RPMI8226 (cell line): Measurements from ENCODE around the gene ZP2.
"Not testable (repeated sequence)": the region's sequence is repeated elsewhere in the genome, so short reads cannot be mapped to it uniquely, and the experiment has no call there.

Experiments used
- DNase-seq: peaks from one replicate; pipeline ENCODE4 v3.0.0-alpha.2; 2015

Gene ZP2

DNA sequence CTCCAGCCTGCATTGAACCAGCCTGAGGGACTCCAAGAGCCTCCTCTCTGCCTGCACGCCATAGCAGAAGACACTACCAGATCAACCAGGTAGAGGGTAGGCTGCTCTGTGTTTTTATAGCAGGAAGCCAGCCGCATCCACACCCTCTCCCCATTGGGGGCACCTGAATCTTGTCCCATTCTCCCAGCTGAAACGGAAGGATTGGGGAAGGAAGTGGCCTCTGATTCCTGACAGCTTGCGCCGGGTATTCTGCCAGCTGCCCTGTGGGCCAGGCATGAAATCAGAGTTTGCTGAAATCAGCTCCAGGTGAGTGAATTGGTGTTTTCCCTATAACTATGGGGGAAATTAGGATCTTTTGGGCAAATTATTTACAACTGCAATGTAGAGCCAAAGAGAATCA is at the start of gene ZP2:
Gene ZP2, minus strand, starts transcription at position 89 of the 400 bp plus-strand sequence. Its CDS starts 27 bp downstream, at position 62.
- no peak for DNase-seq

DNA sequence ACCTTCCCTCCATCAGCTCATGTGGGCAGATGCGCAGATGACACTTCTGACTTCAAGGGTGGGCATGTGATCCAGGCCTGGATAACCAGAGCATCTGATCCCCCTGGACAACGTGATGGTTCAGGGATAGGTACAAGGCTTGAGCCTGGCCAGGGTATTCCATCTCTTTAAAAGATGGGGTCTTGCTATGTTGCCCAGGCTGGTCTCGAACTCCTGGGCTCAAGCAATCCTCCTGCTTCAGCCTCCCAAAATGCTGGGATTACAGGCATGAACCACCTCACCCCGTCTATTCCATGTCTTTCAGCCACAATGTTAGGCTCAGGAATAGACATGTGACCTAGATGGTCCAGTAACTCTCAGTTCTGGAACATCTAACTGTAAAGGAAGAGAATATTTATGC is 45.9 kb upstream of the ZP2 start:
- DNase-seq, result no peak

DNA sequence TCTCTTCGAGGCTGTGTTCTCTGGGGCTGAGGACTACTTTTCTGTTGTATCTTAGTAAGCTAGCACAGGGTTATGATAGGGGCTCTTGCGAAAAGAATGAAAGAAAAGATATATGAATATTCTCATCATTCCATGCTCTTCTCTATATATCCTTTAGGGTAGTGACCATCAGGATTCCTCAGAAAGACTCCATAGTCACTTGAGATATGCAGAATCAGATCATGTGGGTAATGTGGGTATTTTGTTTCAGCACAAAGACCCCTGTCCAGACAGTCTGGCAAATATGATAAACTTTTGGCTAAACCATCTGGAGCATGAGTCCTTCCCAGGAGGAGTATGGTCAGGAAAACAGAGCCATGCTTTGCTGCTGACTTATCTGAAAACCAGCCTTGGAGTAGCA is 45.3 kb upstream of the ZP2 start:
- no peak for DNase-seq

DNA sequence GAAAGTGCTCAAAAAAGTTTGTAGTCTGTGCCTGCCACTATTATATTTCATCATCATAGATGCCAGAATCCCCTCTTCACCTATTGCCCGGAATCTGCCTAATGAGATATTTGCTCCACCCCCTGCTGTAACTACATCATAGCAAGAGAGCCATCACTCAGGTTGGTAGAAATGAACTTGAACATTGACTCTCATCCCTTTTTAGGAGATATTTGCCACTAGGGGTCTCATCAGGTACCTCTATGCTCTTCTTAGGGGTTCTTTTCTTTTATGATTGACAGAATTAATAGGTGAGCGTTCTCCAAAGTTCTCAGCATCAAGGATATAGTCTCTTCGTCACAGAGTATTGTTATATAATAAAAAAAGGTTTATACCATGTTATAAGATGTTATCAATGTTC is 42.1 kb upstream of the ZP2 start:
- no peak for DNase-seq

DNA sequence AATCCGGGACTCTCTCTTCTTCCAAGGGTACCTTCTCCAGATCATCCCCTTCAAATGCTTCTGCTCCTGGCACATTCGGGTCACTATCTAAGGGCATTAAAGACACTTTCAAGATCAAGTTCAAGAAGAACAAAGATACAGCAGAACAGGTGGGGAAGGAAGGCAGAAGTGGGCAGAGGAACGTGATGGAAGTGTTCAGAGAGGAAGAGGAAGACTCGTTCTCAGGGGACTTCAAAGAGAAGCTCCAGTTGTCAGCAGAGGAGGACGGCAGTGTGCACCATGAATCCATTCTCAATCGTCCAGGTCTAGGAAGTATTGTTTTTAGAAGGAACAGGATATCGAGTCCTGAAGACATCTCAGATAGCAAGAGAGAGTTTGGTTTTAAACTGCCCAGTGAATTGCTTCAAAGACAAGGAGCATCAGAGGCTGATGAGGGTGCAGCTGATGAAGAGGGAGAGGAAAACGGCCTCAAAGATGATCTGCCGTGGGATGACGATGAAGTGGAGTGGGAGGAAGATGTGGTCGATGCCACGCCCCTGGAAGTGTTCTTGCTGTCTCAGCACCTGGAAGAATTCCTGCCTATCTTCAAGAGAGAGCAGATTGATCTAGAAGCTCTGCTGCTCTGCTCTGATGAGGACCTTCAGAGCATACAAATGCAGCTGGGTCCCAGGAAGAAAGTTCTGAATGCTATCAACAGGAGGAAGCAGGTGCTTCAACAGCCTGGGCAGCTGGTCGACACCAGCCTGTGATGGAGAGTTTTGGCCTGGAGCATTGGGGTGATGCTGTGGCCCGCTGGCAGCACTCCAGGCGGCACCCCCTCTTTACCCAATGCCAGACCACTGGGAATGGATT is 38.9 kb upstream of the ZP2 start:
- DNase-seq, result no peak

DNA sequence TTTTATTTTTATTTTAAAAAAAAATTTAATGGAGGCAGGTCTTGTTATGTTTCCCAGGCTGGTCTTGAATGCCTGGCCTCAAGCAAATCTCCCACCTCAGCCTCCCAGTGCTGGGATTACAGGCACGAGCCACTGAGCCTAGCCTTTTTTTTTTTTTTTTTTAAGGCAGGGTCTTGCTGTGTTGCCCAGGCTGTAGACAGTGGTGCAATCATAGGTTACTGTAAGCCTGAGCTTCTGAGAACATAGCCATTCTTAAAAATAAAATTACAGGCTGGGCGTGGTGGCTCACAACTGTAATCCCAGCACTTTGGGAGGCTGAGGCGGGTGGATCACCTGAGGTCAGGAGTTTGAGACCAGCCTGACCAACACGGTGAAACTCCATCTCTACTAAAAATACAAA is 36.8 kb upstream of the ZP2 start:
- not testable (repeated sequence) for DNase-seq

DNA sequence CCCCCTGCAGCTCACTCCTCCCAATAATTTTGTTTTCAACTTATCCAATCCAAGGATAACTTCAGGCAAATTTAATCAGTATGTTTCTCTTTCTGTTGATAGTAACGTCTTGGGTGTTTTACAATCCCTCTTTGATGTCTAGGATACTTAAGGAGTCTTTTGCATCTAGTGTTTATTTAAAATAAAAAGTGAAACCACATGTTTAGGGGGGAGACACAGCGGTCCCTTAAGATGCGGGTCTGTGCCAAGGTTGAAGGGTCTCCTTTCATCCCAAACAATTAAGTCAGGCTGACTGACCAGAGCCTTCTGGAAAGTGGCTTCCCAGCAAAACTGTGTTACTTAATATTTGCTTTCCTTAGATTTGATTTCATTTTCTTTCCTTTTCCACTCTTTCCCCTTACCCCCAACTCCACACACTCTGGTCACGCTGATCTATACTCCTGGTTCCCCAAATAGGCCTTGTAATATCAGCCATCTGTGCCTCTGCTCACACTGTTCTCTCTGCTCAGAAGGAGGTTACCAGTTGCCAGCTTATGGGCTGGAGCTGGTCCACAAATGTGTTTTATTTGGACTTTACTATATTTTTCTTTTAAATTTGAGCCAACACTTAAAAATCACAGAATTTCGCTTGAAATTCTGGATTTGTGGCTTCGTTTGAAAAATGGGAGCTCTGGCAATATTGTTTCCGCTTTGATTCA is 33.3 kb upstream of the ZP2 start:
- DNase-seq, result no peak

DNA sequence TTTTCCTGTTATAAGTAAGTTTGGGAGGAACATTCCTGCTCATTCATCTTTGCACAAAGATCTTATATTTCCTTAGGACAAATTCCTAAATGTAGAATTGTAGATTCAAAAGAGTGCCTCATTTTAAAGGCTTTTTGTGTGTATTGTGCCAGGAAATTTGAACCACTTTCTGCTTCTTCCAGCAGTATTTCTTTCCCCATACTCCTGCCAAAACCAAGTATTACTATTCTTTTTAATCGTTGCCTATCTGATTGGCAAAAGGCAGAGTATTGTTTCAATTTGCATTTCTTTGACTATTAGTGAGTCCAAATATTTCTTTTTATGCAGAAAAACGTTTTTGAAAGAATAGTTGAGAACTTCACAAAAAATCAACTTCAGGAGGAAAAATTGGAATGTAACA is 31.4 kb upstream of the ZP2 start:
- no peak for DNase-seq

DNA sequence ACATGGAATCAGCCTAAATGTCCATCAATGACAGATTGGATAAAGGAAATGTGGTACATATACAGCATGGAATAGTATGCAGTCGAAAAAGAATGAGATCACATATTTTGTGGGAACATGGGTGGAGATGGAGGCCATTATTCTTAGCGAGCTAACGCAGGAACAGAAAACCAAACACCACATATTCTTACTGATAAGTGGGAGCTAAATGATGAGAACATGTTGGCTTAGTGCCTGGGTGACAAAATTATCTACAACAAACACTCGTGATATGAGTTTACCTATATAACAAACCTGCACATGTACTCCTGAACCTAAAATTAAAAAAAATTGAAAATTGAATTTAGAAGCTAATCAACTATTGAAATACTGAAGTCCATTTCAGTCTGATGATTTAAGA is 28.3 kb upstream of the ZP2 start:
- no peak for DNase-seq

DNA sequence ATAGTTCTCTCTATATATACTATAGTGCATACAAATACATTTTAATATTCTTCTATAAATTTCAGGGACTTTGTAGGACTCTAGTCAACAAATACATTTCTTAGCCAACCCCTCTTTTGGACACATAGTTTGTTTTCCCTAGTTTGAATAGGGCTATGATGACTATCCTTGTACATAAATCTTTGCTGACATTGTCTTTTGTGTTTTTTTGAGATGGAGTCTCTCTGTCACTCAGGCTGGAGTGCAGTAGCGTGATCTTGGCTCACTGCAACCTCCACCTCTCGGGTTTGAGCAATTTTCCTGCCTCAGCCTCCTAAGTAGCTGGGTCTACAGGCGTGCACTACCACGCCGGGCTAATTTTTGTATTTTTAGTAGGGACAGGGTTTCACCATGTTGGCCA is 25.5 kb upstream of the ZP2 start:
- DNase-seq, result no peak

DNA sequence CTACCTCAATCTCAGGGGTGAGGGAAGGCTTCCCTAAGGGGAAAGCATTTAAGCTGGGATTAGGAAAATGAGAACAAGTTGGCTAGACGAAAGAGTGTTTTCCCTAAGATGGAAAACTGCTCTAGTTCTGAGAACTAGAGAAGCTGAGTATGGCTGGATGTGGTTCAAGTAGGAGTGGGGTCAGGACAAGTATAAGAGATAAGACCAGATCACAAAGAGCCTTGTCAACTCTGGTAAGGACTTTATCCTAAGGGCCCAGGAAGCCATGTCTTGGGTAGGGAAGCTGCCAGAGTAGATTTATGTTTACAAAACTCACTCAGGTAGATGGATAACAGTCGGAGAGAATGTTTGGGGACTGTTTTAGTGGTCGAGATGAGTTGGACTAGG is 23.8 kb upstream of the ZP2 start:
- no peak for DNase-seq

DNA sequence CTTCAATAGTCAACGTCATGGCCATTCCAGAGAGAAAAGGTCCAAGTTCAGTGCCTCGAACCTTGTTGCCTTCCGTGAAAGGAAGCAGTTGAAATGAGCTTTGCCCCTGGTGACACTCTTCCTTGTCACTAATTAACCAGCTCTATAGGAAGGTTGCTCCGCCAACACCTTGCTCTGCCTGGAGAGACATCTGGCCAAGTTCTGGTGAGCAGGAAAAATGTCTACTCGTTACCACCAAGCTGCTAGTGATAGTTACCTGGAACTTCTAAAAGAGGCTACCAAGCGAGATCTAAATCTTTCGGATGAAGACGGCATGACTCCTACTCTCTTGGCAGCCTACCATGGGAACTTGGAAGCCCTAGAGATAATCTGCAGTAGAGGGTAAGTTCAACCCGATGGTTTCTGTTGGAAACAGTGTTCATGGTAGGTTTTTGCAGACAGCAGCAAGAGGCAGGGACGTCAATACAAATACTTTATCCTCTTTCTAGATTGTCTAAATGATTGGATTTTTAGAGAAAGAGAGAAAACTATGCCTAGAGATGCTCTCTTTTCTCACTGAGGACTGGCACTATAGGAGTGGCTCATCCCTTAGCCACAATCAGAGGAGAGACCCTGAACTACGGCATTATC is 22.3 kb upstream of the ZP2 start, which contains the start of gene ANKS4B:
Gene ANKS4B, plus strand, starts transcription at position 179 of the 630 bp plus-strand sequence. Its CDS starts 39 bp downstream, at position 218.
- no peak for DNase-seq

DNA sequence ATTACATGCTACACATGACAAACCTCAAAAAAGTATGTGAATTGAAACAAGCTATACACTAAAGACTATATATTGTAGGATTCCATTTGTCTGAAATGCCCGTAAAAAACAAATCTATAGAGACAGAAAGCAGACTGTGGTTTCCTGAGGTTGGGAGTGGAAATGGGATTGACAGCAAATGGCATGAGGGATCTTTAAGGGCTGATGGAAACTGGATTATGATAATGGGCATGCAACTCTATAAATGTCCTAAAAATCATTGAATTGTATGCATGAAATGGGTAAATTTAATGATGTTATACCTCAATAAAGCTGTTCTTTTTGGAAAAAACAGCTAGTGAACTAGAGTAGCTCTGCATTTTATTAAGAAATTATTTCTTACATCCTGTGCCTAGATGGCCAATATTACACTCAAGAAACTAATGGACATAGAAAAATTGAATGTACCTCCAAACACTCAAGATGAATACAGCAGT is 21.7 kb upstream of the ZP2 start:
- no peak for DNase-seq

DNA sequence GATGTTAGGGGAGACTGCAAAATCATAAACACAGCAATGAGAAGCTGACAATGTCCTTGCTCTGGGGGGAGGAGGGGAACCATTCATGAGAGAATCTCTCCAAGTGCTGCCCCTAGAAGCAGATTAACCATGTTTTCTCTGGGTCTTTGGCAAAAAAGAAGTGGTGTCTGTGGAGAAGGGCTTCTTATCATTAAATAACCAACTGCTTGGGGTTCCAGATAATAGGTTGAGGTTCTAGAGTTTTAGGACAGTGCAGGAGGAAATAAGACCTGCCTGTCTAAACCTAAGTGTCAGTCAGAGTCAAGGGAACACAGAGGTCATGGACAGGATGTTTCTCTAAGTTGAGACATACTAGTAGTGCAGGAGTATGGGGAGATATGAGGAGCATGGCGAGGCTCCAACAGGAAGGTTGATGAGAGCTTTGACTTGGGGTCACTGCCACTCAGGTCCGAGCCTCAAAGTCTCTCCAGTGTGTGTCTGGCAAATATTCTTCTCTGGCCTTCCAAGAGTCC is 17.0 kb upstream of the ZP2 start:
- DNase-seq, result no peak

DNA sequence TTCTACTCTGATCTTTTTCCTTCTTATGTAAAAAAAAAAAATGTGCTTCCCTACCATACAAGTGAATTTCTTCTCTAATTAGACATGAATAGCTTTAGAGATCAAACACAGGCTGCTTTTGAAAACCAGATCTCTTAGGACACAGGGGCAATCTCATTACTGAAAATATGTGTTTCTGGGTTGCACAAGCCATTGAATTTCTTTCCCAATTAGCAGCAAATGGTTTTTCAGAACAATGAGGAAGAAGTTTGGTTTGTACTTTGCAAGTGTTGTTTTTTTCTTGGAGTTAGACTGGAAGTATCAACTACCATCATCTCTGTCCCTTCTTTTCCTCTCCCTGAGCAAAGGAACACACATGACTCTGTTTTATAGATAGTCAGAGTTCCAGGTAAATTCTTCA is 16.5 kb upstream of the ZP2 start:
- DNase-seq, result no peak

DNA sequence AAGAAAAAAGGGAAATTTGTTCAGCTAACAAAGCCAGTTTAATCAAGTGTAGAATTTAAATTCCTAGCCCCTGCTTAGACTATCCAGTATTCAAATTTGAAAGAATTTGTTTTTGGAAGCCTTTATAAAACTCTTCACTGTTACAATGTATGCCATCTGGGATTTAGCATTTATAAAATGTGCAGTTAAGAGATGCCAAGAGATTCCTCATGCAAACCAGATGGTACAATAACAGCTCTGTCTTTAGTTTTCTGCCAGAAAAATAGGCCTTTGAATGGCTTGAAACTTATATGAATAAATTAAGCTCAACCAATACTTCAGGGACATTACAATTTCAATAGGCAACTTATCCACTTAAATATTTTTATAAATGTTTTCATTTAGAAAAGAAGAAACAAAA is 15.4 kb upstream of the ZP2 start:
- no peak for DNase-seq

DNA sequence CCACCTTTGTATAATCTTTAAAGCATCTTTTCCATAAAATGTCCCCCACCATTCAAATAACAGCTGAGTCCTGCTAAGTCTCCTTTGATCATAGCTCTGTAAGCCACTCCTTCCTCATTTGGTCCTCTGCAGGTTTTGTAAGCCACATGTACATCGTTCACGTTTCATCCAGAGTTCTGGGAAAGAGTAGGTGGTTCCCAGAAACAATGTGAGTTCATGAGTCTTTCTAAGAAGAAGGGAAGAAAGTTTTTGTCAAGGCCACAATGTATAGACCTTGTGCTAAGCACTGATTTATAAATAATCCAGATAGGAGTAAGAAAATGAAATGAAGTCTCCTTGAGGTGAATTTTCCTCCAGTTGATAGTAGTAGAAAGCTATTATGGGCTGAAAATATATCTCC is 13.4 kb upstream of the ZP2 start:
- no peak for DNase-seq

DNA sequence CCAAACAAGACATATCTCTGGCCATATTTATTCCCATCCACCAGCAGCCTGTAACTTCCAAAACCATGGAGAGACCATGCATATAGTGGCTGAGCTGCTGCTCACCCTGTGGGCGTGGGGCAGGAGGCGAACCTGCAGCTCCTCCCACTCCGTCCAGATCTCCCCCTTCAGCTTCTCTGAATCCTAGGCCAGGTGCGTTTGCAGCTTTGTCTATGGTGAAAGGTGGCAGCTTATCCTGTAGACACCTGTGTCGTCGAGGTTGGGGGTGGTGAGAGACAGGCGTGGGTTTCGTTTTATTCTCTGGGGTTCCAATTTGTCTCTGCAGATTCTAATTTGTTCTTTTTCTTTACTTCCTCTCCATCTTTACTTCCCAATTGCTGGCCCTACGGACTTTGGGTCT is 12.4 kb upstream of the ZP2 start:
- DNase-seq, result peak; percentile 35

DNA sequence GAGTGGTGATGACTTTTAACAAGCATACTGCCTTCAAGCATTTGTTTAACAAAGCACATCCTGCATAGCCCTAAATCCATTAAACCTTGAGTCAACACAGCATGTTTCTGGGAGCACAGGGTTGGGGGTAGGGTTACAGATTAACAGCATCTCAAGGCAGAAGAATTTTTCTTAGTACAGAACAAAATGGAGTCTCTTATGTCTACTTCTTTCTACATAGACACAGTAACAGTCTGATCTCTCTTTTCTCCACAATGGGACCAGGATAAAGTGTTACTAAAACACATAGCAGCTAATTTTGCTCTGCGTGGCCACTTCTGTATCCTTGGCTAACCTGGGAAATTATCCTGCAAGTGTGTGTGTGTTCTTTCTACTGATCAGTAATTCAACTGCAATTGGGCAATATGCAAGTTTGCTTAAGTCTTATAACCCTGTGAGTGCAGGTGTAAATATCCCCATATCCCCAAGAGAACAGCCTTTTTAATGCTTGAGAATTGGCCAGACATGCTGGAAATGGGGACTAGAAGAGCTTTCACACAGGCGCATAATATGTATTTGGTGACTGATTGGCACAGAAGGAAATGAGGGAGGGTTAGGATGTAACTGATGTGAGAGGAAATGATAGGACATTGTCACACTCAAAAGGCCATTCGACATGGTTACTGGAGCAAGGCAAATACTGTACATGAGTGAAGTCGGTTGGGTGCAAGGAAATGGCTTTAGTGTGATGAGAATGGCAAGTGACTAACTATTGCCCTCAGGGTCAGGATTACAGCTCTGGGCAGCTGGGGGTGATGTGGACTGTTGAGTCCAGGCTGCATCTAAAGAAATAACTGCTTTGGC is 11.3 kb upstream of the ZP2 start:
- no peak for DNase-seq

DNA sequence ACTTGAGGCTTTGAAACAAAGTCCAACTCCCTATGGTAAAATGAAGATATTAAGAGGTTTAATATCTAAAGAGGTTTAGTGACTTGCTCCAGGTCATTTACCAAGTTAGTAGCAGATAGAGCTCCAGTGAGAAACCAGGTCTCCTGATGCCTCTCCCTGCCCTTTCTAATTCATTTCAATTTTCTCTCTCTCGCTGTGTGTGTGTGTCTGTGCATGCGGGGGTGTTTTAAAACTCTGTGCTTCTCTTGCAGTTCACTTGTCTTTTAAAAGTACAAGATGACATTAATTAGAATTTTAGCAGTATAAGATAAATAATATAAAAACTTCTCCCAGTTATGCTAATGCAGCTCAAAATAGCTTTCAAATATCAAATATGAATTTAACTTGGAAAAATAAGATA is 8.2 kb upstream of the ZP2 start:
- no peak for DNase-seq

DNA sequence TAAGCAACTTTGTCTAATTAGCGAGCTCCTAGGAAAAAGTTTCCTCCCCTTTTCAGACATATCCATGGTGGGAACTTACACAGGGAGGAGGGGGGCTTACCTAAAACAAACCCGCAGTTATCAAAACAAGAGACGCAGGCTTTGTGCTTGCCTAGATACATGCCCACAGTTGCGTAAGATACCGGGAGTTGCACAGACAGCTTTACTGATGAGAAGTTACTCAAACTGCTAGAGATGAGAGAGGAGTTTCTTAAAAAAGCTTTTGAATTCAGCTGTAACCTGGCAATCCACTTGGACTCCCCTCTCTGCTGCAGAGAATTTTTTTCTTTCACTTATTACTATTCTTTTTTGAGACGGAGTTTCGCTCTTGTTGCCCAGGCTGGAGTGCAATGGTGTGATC is 6.8 kb upstream of the ZP2 start:
- DNase-seq, result no peak

DNA sequence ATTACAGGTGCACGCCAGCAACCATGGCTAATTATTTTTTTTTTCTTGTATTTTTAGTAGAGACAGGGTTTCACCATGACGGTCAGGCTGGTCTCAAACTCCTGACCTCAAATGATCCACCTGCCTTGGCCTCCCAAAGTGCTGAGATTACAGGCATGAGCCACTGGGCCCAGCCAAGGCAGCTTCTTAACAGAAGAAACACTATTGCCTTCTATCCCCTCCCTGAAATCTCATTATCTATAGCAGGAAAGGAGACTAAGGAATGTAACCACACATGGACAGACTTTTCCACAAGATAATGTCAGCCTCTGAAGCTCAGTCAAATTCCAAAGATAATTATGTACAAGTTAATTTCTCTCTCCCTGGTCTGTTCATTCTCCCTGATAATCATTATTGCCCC is 5.7 kb upstream of the ZP2 start:
- no peak for DNase-seq

DNA sequence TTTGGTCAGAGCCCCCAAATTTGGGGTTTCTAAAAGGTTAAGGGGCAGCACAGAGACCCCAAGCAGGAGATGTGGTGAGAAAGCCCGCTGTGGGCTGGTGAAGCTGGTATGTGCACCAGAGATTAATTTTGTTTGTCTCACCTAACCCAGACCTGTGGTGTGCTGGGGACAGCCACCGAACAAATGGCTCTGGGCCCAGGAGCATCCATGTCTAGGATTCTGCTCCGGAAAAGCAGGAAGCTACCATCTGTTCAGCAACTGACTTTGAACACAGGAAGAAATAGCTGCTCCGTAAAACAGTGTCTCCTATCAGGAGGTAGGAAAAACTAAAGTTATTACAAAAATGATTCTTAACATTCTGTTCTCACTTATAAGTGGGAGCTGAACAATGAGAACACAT is 2.7 kb upstream of the ZP2 start:
- no peak for DNase-seq
